ENCODE measurements around the gene TRIM52.

TRIM52 gene

DNA sequence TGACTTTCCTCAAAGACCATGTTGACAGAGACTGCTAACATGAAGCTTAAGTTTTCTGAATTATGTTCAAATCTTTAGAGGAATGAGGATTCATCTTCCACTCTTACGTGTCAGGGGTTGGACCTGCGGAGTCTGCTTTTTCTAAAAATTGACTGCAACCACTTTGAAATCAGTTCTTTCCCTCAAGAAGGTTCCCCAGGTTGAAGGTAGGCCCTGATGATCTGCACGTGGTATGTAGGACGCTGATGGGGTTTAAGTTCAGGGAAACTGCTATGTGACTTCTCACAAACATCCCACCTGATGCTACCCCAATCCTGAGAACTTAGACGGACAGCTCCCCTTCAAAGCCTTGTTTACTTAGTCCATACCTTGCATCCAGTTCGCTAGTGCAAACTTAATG lies 24.5 kb downstream of the TRIM52 start:
- peaks cover 71% of the 10 kb centered on the region for H3F3A ChIP-seq (ENCODE audit: control insufficient read depth, insufficient read depth)
- H3K79me2 ChIP-seq (ENCODE audit: control insufficient read depth, low read length): peaks cover 30% of the 10 kb centered on the region
- H3K27me3 ChIP-seq (ENCODE audit: control insufficient read depth, low read length): no peaks in the 10 kb centered on the region
- H3K4me3 ChIP-seq (ENCODE audit: low read length): no peak overlapping the region
- H3K4me1 ChIP-seq (ENCODE audit: control insufficient read depth, low read length): peaks cover 6% of the 10 kb centered on the region
- peaks cover 20% of the 10 kb centered on the region for H4K20me1 ChIP-seq (ENCODE audit: control insufficient read depth, insufficient read depth, low read depth, low read length)
- H3K4me2 ChIP-seq (ENCODE audit: low read length): no peak overlapping the region
- no peaks in the 10 kb centered on the region for H3K9me2 ChIP-seq (replicated peaks; ENCODE audit: control insufficient read depth, low read length)
- 0 out of 2 replicates have a peak overlapping the region, but pooled peaks have one; percentile 14 for H3K27ac ChIP-seq (ENCODE audit: low read depth, low read length)
- H3K9me3 ChIP-seq (ENCODE audit: control insufficient read depth, insufficient read depth, low read length): no peaks in the 10 kb centered on the region
- peaks cover 86% of the 10 kb centered on the region for H3K36me3 ChIP-seq (ENCODE audit: control insufficient read depth, low read length)
- TF ChIP-seq, protein P1, sequence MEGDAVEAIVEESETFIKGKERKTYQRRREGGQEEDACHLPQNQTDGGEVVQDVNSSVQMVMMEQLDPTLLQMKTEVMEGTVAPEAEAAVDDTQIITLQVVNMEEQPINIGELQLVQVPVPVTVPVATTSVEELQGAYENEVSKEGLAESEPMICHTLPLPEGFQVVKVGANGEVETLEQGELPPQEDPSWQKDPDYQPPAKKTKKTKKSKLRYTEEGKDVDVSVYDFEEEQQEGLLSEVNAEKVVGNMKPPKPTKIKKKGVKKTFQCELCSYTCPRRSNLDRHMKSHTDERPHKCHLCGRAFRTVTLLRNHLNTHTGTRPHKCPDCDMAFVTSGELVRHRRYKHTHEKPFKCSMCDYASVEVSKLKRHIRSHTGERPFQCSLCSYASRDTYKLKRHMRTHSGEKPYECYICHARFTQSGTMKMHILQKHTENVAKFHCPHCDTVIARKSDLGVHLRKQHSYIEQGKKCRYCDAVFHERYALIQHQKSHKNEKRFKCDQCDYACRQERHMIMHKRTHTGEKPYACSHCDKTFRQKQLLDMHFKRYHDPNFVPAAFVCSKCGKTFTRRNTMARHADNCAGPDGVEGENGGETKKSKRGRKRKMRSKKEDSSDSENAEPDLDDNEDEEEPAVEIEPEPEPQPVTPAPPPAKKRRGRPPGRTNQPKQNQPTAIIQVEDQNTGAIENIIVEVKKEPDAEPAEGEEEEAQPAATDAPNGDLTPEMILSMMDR (IDR thresholded peaks at IDR 0.05; ENCODE audit: low read depth, low read length, poor library complexity, severe bottlenecking): no peak
- no peak for TF ChIP-seq EZH2phosphoT487 (IDR thresholded peaks at IDR 0.05; ENCODE audit: borderline replicate concordance, low read length)

DNA sequence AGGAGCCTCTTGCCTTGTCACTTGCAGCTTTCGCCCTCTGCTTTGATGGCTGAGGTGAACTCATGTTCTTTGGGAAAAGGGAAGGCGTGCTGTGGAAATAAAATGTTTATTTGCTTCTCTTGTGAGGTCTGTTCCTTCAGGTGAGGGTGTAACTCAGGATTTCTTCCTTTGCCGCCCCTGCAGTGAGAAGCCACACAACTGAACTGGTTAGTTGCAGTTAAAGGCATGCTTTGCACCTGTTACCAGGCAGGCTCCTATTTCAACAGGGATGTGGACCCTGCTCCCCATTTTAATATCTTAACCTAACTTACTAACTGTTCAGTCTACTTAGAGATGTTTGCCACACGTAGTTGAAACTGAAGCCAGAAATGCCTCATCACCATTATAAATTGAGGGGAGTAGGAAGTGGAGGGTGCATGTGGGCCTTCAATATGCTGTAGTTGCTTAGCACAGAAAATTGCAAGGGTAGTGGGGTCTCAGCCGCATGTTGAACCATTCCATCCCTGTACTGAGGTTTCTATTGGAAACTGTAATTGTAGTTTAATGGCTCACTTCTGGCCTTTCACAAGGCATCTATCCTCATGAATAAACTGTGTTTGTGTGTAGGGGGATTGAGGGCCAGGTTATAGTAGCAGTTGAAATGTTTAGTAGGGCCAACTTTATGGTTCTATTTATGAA lies 25.1 kb downstream of the TRIM52 start:
- Histone ChIP-seq H3K36me3 (ENCODE audit: control insufficient read depth, low read length) (peaks cover 86% of the 10 kb centered on the region), H4K20me1 (ENCODE audit: control insufficient read depth, insufficient read depth, low read depth, low read length) (peaks cover 18% of the 10 kb centered on the region), H3K4me2 (ENCODE audit: low read length) (no peak overlapping the region), H3K27ac (ENCODE audit: low read depth, low read length) (peak overlapping the region; percentile 14), H3K9me3 (ENCODE audit: control insufficient read depth, insufficient read depth, low read length) (no peaks in the 10 kb centered on the region), H3K4me1 (ENCODE audit: control insufficient read depth, low read length) (peaks cover 2% of the 10 kb centered on the region), H3K9me2 (replicated peaks; ENCODE audit: control insufficient read depth, low read length) (no peaks in the 10 kb centered on the region), H3K4me3 (ENCODE audit: low read length) (no peak overlapping the region), H3F3A (ENCODE audit: control insufficient read depth, insufficient read depth) (peaks cover 66% of the 10 kb centered on the region), H3K27me3 (ENCODE audit: control insufficient read depth, low read length) (no peaks in the 10 kb centered on the region), H3K79me2 (ENCODE audit: control insufficient read depth, low read length) (peaks cover 24% of the 10 kb centered on the region)
- TF ChIP-seq, protein P1 (IDR thresholded peaks at IDR 0.05; ENCODE audit: low read depth, low read length, poor library complexity, severe bottlenecking): no peak
- no peak for TF ChIP-seq EZH2phosphoT487 (IDR thresholded peaks at IDR 0.05; ENCODE audit: borderline replicate concordance, low read length)

DNA sequence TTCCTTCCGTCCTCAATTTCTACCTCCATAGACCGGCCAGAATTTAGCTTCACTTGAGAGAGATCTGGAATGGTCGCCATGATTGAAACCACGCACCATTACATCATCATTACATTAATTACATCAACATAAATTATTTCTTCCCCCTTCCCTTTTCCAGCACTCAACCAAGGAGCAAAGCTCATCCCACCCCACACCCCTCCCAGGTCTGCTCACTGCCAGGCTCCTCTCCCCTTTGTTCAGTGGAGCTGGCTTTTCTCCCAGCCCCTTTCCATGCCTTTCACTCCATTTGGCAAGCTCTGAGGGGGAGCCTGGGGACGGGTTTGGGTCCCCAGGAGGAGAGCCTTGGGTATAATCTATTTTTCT lies 25.6 kb downstream of the TRIM52 start:
- peaks cover 19% of the 10 kb centered on the region for H3K79me2 ChIP-seq (ENCODE audit: control insufficient read depth, low read length)
- no peaks in the 10 kb centered on the region for H3K9me3 ChIP-seq (ENCODE audit: control insufficient read depth, insufficient read depth, low read length)
- H4K20me1 ChIP-seq (ENCODE audit: control insufficient read depth, insufficient read depth, low read depth, low read length): peaks cover 18% of the 10 kb centered on the region
- no peak overlapping the region for H3K4me2 ChIP-seq (ENCODE audit: low read length)
- H3K27me3 ChIP-seq (ENCODE audit: control insufficient read depth, low read length): no peaks in the 10 kb centered on the region
- no peaks in the 10 kb centered on the region for H3K9me2 ChIP-seq (replicated peaks; ENCODE audit: control insufficient read depth, low read length)
- peak overlapping the region; percentile 14; the same call in 1 of the 2 replicates for H3K27ac ChIP-seq (ENCODE audit: low read depth, low read length)
- peaks cover 7% of the 10 kb centered on the region for H3K4me1 ChIP-seq (ENCODE audit: control insufficient read depth, low read length)
- TF ChIP-seq, protein P1 (IDR thresholded peaks at IDR 0.05; ENCODE audit: low read depth, low read length, poor library complexity, severe bottlenecking): no peak
- TF ChIP-seq EZH2phosphoT487 (IDR thresholded peaks at IDR 0.05; ENCODE audit: borderline replicate concordance, low read length): no peak
- peaks cover 62% of the 10 kb centered on the region for H3F3A ChIP-seq (ENCODE audit: control insufficient read depth, insufficient read depth)
- H3K4me3 ChIP-seq (ENCODE audit: low read length): no peak overlapping the region
- peaks cover 85% of the 10 kb centered on the region for H3K36me3 ChIP-seq (ENCODE audit: control insufficient read depth, low read length)
